Caco-2 (cell line): ENCODE measurements around the gene SVOPL. TPM values are rescaled to one million over a fixed set of nuclear protein-coding genes. Genes with fewer than 3 reads are reported as not detected.

ENCODE experiments used
- BruUV-seq: library from RNA; stranded (reverse); fragments of 400-500 nt; replicated peaks from 2 replicates; lab custom pipeline; 2021; lab: Mats Ljungman, UMichigan
- CTCF ChIA-PET: fragments of 300-600 bp; sonication (Branson Sonifier 250); formaldehyde crosslinking; loops from one replicate; lab custom pipeline; 2022; ENCODE audit warnings: antibody characterized with exemption; lab: Charles Lee
- POLR2A ChIA-PET: fragments of 300-600 bp; sonication (Branson Sonifier 250); formaldehyde crosslinking; loops from one replicate; lab custom pipeline; 2022; ENCODE audit warnings: antibody characterized with exemption; lab: Charles Lee
- DNase-seq, 2 experiments: peaks; one replicate each; pipeline versions ENCODE4 v3.0.0 to v3.0.0-alpha.2; 2020 to 2022
- H3K27me3 ChIP-seq: replicated peaks from 2 replicates; pipeline ENCODE4 v1.6.0; 2011; ENCODE audit warnings: low read length; ENCODE audit not compliant: control insufficient read depth, insufficient read depth
- H3K36me3 ChIP-seq: 2 replicates; pipeline ENCODE4 v1.5.1; 2011; ENCODE audit warnings: low read length; ENCODE audit not compliant: control insufficient read depth, insufficient read depth
- H3K4me1 ChIP-seq: fragments of 250-450 bp; sonication (Bioruptor Pico); 2 replicates; pipeline ENCODE4 v1.5.1; 2020; ENCODE audit warnings: mild to moderate bottlenecking
- H3K4me3 ChIP-seq: 2 replicates; pipeline ENCODE4 v1.5.1; 2011; ENCODE audit warnings: low read depth, mild to moderate bottlenecking, control low read depth, low read length
- H3K9me3 ChIP-seq: fragments of 250-450 bp; sonication (Bioruptor Pico); 2 replicates; pipeline ENCODE4 v1.5.1; 2020; ENCODE audit warnings: mild to moderate bottlenecking, moderate library complexity
- H3K27ac Mint-ChIP-seq: one replicate; pipeline ENCODE4 v1.8.0; 2022; ENCODE audit warnings: mixed read lengths; ENCODE audit not compliant: unreplicated experiment
- H3K27me3 Mint-ChIP-seq: one replicate; pipeline ENCODE4 v1.8.0; 2022; ENCODE audit warnings: mixed read lengths; ENCODE audit not compliant: insufficient read depth, unreplicated experiment
- H3K36me3 Mint-ChIP-seq: one replicate; pipeline ENCODE4 v1.8.0; 2022; ENCODE audit warnings: mild to moderate bottlenecking, mixed read lengths; ENCODE audit not compliant: insufficient read depth, unreplicated experiment
- H3K4me1 Mint-ChIP-seq: one replicate; pipeline ENCODE4 v1.8.0; 2022; ENCODE audit warnings: low read depth, mixed read lengths; ENCODE audit not compliant: unreplicated experiment
- H3K4me3 Mint-ChIP-seq: one replicate; pipeline ENCODE4 v1.8.0; 2022; ENCODE audit warnings: mild to moderate bottlenecking, moderate library complexity, mixed read lengths; ENCODE audit not compliant: unreplicated experiment
- H3K9me3 Mint-ChIP-seq: one replicate; pipeline ENCODE4 v1.8.0; 2022; ENCODE audit warnings: mixed read lengths; ENCODE audit not compliant: unreplicated experiment
- CTCF ChIP-seq, 2 experiments: fragments of 200-600 bp in 1 of 2; IDR thresholded peaks; 1 replicate in 1 of 2; 2 replicates in 1 of 2; pipeline versions ENCODE4 v1.5.1 to v1.8.0; 2011 to 2022; ENCODE audit warnings: antibody characterized with exemption in 1 of 2, control low read depth in 1 of 2, inconsistent platforms in 1 of 2, low read depth in 1 of 2, low read length in 1 of 2, mild to moderate bottlenecking in 1 of 2, moderate library complexity in 1 of 2; ENCODE audit not compliant: insufficient read depth in 1 of 2, severe bottlenecking in 1 of 2, unreplicated experiment in 1 of 2
- intact Hi-C: fragments of 100-400 bp; cut with micrococcal nuclease; formaldehyde crosslinking; loops from one replicate; pipeline ENCODE4 v1.10.0; 2022; ENCODE audit not compliant: unreplicated experiment
- total RNA-seq: library from RNA; stranded (reverse); gene quantifications from 2 replicates; pipeline ENCODE4 v1.2.3, GENCODE V29; 2022

The SVOPL gene
- total RNA-seq, 1 experiment from 2014 or later: 0.27 TPM

DNA sequence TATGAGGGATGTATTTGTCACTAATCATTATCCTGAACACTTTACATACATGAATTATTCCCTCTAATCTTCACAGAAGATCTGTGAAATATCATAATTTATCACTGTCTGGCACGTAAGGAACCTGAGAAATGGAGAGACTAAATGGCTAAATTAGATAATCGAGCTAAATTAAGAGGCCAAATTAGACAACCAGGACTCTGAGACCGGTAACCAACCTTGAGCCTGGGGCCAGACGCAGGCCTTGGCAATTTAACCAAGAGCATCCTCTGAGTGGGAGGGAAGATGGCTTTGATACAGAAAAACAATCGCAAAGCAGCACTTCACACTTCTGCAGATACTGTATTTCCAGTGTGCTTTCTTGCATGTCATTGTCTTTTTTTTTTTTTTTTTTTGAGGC, 21.4 kb downstream of the SVOPL start:
- Histone ChIP-seq H3K27me3 (no peaks in the 10 kb centered on the region), H3K4me1 (no peaks in the 10 kb centered on the region), H3K36me3 (no peaks in the 10 kb centered on the region), H3K4me3 (no peak overlapping the region), H3K9me3 (no peaks in the 10 kb centered on the region)
- no peak for TF ChIP-seq CTCF (IDR thresholded peaks at IDR 0.05; ENCODE audit: insufficient read depth in 1 of 2, low read depth in 1 of 2, low read length in 1 of 2, severe bottlenecking in 1 of 2, unreplicated experiment in 1 of 2)
- BruUV-seq: no TSS peak
- Mint-ChIP-seq H3K9me3 (no peaks in the 10 kb centered on the region), H3K4me1 (no peaks in the 10 kb centered on the region), H3K4me3 (no peak overlapping the region), H3K36me3 (peaks cover 5% of the 10 kb centered on the region), H3K27me3 (no peaks in the 10 kb centered on the region), H3K27ac (no peak overlapping the region)
- DNase-seq: no peak
- intact Hi-C loops: no loop called here
- POLR2A ChIA-PET: no interaction called here
- CTCF ChIA-PET: no interaction called here

- no peak overlapping the region for H3K4me3 Mint-ChIP-seq
- DNase-seq: no peak
- no TSS peak for BruUV-seq
- ChIA-PET CTCF (no interaction called here), POLR2A (no interaction called here)
- H3K9me3 Mint-ChIP-seq: peaks cover 45% of the 10 kb centered on the region
- H3K36me3 Mint-ChIP-seq: peaks cover 12% of the 10 kb centered on the region
- intact Hi-C loops: no loop called here
- no peaks in the 10 kb centered on the region for H3K27me3 ChIP-seq
- H3K4me1 Mint-ChIP-seq: peaks cover 31% of the 10 kb centered on the region
- peaks cover 16% of the 10 kb centered on the region for H3K9me3 ChIP-seq
- TF ChIP-seq CTCF (IDR thresholded peaks at IDR 0.05; ENCODE audit: insufficient read depth in 1 of 2, low read depth in 1 of 2, low read length in 1 of 2, severe bottlenecking in 1 of 2, unreplicated experiment in 1 of 2): no peak
- no peak overlapping the region for H3K27ac Mint-ChIP-seq
- no peaks in the 10 kb centered on the region for H3K27me3 Mint-ChIP-seq
- H3K4me1 ChIP-seq: peaks cover 14% of the 10 kb centered on the region
- no peak overlapping the region for H3K4me3 ChIP-seq
- H3K36me3 ChIP-seq: no peaks in the 10 kb centered on the region
Measured at GRCh38 chr7:138670594-138670993, 30.6 kb downstream of the SVOPL start.

GRCh38 chr7:138669364-138669763, 31.8 kb downstream of the SVOPL start:
- intact Hi-C loops: no loop called here
- H3K4me3 ChIP-seq: no peak overlapping the region
- no peaks in the 10 kb centered on the region for H3K27me3 ChIP-seq
- ChIA-PET POLR2A (no interaction called here), CTCF (no interaction called here)
- no peak for TF ChIP-seq CTCF (IDR thresholded peaks at IDR 0.05; ENCODE audit: insufficient read depth in 1 of 2, low read depth in 1 of 2, low read length in 1 of 2, severe bottlenecking in 1 of 2, unreplicated experiment in 1 of 2)
- peaks cover 20% of the 10 kb centered on the region for H3K9me3 ChIP-seq
- BruUV-seq: no TSS peak
- H3K27me3 Mint-ChIP-seq: no peaks in the 10 kb centered on the region
- H3K4me1 Mint-ChIP-seq: peaks cover 31% of the 10 kb centered on the region
- H3K4me3 Mint-ChIP-seq: no peak overlapping the region
- no peak for DNase-seq
- no peaks in the 10 kb centered on the region for H3K36me3 ChIP-seq
- peaks cover 19% of the 10 kb centered on the region for H3K4me1 ChIP-seq
- H3K9me3 Mint-ChIP-seq: peaks cover 45% of the 10 kb centered on the region
- peaks cover 18% of the 10 kb centered on the region for H3K36me3 Mint-ChIP-seq
- H3K27ac Mint-ChIP-seq: no peak overlapping the region
